Progenitor cell of endocrine pancreas (in vitro differentiated cells): Measurements from ENCODE around the gene ACTA1. TPM values are rescaled to one million over a fixed set of nuclear protein-coding genes. Genes with fewer than 3 reads are reported as not detected.

Experiments
- DNase-seq: peaks from one replicate; pipeline ENCODE4 v3.0.0; 2021; ENCODE audit warnings: low spot score; ENCODE audit not compliant: unreplicated experiment
- H3K27ac Mint-ChIP-seq: 2 replicates; pipeline ENCODE4 v1.8.0; 2021; ENCODE audit warnings: mild to moderate bottlenecking, moderate library complexity, mixed read lengths
- H3K27me3 Mint-ChIP-seq: 2 replicates; pipeline ENCODE4 v1.8.0; 2021; ENCODE audit warnings: mixed read lengths
- H3K36me3 Mint-ChIP-seq: 2 replicates; pipeline ENCODE4 v1.8.0; 2022; ENCODE audit warnings: mixed read lengths; ENCODE audit not compliant: insufficient read depth
- H3K4me1 Mint-ChIP-seq: 2 replicates; pipeline ENCODE4 v1.8.0; 2021; ENCODE audit warnings: low read depth, mixed read lengths
- H3K4me3 Mint-ChIP-seq: 2 replicates; pipeline ENCODE4 v1.8.0; 2021; ENCODE audit warnings: low read depth, mild to moderate bottlenecking, moderate library complexity, mixed read lengths
- H3K9me3 Mint-ChIP-seq: 2 replicates; pipeline ENCODE4 v1.8.0; 2021; ENCODE audit warnings: low read depth, mixed read lengths
- CTCF ChIP-seq: fragments of 200-600 bp; sonication (generic); IDR thresholded peaks from one replicate; pipeline ENCODE4 v1.5.0; 2021; ENCODE audit warnings: antibody characterized with exemption, mild to moderate bottlenecking; ENCODE audit not compliant: unreplicated experiment
- total RNA-seq: library from RNA; stranded (reverse); gene quantifications from 2 replicates; pipeline ENCODE4 v1.2.1, GENCODE V29; 2021

Gene ACTA1
- total RNA-seq, 1 donor from 2014 or later, result 1.8 TPM

GRCh38 chr1:229461032-229461668, 27.3 kb upstream of the ACTA1 start:
- no peak overlapping the region for H3K27ac Mint-ChIP-seq
- H3K4me1 Mint-ChIP-seq, result no peaks in the 10 kb centered on the region
- peaks cover 42% of the 10 kb centered on the region for H3K36me3 Mint-ChIP-seq
- TF ChIP-seq CTCF, result no peak
- H3K9me3 Mint-ChIP-seq, result no peaks in the 10 kb centered on the region
- DNase-seq, result no peak
- no peaks in the 10 kb centered on the region for H3K27me3 Mint-ChIP-seq
- H3K4me3 Mint-ChIP-seq, result no peak overlapping the region

DNA sequence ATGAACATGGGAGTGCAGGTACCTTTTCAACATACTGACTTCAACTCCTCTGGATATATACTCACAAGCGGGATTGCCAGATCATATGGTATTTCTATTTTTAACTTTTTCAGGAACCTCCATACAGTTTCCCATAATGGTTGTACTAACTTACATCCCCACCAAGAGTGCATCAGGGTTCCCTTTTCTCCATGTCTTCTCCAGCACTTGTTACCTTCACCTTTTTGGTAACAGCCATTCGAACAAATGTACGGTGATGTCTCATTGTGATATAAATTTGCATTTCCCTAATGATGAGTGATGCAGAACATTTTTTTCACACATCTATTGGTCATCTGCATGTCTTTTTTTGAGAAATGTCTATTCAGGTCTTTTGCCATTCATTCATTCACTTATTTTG, 25.9 kb upstream of the ACTA1 start:
- Mint-ChIP-seq H3K4me3 (no peak overlapping the region), H3K9me3 (no peaks in the 10 kb centered on the region), H3K36me3 (peaks cover 40% of the 10 kb centered on the region), H3K4me1 (no peaks in the 10 kb centered on the region), H3K27me3 (no peaks in the 10 kb centered on the region), H3K27ac (no peak overlapping the region)
- no peak for DNase-seq
- no peak for TF ChIP-seq CTCF

DNA sequence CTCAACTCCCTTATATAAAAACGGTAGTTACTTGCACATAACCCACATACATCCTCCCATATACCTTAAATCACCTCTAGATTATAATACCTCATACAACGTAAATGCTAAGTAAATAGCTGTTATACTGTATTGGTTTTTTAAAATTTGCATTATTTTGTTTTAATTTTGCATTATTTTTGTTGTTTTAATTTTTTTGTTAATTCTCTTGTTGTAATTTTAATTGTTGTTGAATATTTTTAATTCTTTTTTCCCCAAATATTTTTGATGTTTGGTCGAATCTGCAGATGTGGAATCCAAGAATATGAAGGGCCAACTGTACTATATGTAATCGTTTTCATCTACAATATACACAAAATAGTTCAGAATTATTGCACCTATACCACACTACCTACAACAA, 23.5 kb upstream of the ACTA1 start:
- TF ChIP-seq CTCF, result no peak
- H3K9me3 Mint-ChIP-seq, result no peaks in the 10 kb centered on the region
- no peak overlapping the region for H3K27ac Mint-ChIP-seq
- H3K36me3 Mint-ChIP-seq, result peaks cover 30% of the 10 kb centered on the region
- DNase-seq, result no peak
- H3K27me3 Mint-ChIP-seq, result no peaks in the 10 kb centered on the region
- H3K4me1 Mint-ChIP-seq, result no peaks in the 10 kb centered on the region
- no peak overlapping the region for H3K4me3 Mint-ChIP-seq

GRCh38 chr1:229456016-229456415, 22.1 kb upstream of the ACTA1 start:
- no peak overlapping the region for H3K4me3 Mint-ChIP-seq
- TF ChIP-seq CTCF, result no peak
- no peak for DNase-seq
- no peaks in the 10 kb centered on the region for H3K9me3 Mint-ChIP-seq
- H3K4me1 Mint-ChIP-seq, result no peaks in the 10 kb centered on the region
- peak overlapping the region; percentile 61 for H3K27ac Mint-ChIP-seq
- H3K27me3 Mint-ChIP-seq, result no peaks in the 10 kb centered on the region
- H3K36me3 Mint-ChIP-seq, result peaks cover 22% of the 10 kb centered on the region

DNA sequence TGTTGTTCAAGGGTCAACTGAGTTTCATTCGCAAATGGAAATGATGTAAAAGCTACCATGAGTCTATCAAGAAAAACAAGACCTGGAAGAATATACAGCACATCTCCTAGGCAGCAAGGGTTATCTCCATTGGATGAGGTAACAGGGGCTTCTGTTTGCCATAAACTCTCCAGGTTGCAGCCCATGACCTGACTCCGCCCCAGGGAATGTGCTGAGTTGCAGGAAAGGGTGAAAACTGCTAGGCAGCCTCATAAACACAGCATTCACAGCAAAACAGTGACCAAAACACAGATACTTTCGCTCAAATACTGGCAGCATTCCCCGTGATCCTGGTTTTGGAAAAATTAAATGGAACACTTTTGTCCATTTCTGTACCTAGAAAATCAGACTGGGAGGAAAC, 20.2 kb upstream of the ACTA1 start:
- no peak overlapping the region for H3K4me3 Mint-ChIP-seq

More for the DNA sequence above, 20.2 kb upstream of the ACTA1 start:
- peaks cover 12% of the 10 kb centered on the region for H3K36me3 Mint-ChIP-seq
- no peaks in the 10 kb centered on the region for H3K27me3 Mint-ChIP-seq
- H3K4me1 Mint-ChIP-seq, result no peaks in the 10 kb centered on the region
- no peak overlapping the region for H3K27ac Mint-ChIP-seq
- H3K9me3 Mint-ChIP-seq, result no peaks in the 10 kb centered on the region
- TF ChIP-seq CTCF, result no peak
- no peak for DNase-seq
